Loucy (cell line): ENCODE data around the gene CYFIP2.

ENCODE experiments used
- CTCF ChIP-seq: fragments of 200-600 bp; sonication (generic); conservative IDR thresholded peaks from 2 replicates; pipeline ENCODE4 v1.5.1; 2014; ENCODE audit warnings: mild to moderate bottlenecking, antibody characterized with exemption, low read length
- EZH2phosphoT487 ChIP-seq: fragments of 200-600 bp; IDR thresholded peaks from 2 replicates; pipeline ENCODE4 v1.6.1; 2018; ENCODE audit warnings: antibody characterized with exemption, mild to moderate bottlenecking, moderate library complexity, borderline replicate concordance

GRCh38 chr5:157233515-157233914, 32.4 kb upstream of the CYFIP2 start:
- TF ChIP-seq CTCF (no peak), EZH2phosphoT487 (no peak)
